GM18498 (cell line): Measurements from ENCODE around the gene ANKRD12.

ENCODE experiments used
- ATAC-seq: cut with Tn5 transposase; IDR thresholded peaks from one replicate; pipeline ENCODE4 v1.9.1; 2021; ENCODE audit warnings: mild to moderate bottlenecking, moderate library complexity; ENCODE audit not compliant: unreplicated experiment

Gene ANKRD12

DNA sequence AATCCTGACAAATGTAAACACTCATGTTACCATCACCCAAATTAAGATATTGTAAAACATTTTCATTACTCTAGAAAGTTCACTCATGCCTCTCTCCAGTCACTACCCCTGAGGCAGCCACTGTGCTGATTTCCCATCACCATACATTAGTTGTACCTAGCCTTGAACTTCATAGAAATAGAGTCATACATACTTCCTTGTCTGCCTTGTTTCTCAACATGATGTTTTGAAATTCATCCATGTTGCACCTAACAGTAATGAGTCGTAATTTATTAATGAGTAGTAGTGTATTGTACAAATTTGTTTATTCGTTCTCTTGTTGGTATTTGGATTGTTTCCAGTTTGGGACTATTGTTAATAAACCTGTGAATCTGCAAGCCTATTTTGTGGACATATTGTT lies 149.0 kb downstream of the ANKRD12 start:
- ATAC-seq, result no peak

DNA sequence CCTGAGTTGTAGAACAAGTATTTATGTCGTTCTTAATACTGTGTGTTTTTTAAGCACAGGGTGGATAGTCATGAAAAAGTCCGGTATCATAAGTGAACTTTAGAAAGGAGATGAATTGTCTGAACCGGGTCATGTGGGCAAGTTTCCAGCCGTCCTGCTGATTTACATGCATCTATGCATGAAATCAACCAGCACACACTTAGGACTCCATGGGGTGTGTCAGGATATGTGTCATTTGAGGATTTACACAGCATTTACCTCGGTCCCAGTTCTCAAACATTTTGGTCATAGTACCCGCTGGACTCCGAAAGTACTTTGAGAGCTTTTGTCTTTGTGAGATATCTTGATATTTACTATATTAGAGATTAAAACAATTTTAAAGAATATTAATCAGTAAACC lies 150.5 kb downstream of the ANKRD12 start:
- ATAC-seq, result no peak

DNA sequence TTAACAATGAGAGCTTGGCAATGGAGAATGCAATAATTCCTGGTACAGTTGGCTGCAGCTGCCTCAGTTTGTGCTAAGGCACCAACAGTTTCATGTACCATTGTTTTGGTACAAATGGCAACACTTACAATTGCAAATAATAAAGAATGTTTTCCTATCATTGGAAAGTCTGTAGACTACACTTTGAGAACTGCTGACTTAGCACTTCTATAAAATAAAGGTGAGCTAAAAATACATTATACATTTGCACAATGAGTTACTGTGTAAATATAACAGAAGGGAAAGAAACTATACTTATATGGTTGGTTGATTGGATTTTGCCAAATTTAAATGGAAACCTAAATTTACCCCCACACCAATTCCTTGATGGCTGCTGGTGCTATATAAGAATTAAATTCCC lies 153.1 kb downstream of the ANKRD12 start:
- no peak for ATAC-seq

DNA sequence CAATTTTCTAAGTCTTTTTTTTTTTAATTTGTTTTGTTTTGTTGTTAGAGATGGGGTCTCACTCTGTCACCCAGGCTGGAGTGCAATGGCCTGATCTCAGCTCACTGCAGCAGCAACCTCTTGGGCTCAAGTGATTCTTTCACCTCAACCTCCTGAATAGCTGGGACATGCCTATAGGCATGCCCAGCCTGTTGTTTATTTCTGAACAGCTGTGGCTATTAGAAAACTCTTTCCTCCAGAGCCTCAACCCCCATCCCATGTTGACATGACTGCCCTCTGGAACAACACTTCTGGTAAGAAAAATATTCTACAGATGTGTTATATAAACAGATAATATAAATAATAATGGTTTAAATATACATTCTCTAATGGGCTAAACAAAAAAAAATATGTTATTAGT lies 153.6 kb downstream of the ANKRD12 start:
- ATAC-seq, result no peak

DNA sequence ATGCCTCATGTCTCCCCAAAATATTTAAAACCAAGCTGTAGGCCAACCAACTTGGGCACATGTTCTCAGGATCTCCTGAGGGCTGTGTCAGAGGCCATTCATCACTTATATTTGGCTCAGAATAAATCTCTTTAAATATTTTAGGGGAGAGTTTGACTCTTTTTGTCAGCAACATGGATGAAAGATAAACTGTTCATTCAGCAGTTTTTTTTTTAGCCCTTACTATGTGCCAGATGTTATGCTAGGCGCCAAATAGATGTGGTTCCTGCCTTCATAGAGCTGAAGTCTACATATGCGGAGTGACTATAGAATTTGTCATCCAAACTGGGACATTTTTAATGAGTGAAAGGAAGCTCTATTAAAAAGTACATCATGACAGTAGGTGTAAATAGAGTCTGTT lies 155.5 kb downstream of the ANKRD12 start:
- no peak for ATAC-seq

DNA sequence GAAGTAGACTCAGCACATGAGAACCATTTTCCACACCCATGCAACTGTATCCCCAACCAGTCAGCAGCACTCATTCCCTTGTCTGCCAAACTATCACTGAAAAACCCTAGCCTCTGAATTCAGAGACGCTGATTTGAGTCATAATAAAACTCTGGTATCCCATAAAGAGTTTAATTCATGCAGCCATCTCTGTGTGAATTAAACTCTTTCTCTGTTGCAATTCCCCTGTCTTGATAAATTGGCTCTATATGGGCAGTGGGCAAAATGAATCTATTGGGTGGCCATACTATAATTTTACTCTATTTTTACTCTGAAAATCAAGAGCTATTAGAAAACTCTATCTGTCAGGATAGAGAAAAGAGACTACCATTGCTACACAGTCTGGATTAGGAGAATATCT lies 157.4 kb downstream of the ANKRD12 start:
- ATAC-seq, result no peak

DNA sequence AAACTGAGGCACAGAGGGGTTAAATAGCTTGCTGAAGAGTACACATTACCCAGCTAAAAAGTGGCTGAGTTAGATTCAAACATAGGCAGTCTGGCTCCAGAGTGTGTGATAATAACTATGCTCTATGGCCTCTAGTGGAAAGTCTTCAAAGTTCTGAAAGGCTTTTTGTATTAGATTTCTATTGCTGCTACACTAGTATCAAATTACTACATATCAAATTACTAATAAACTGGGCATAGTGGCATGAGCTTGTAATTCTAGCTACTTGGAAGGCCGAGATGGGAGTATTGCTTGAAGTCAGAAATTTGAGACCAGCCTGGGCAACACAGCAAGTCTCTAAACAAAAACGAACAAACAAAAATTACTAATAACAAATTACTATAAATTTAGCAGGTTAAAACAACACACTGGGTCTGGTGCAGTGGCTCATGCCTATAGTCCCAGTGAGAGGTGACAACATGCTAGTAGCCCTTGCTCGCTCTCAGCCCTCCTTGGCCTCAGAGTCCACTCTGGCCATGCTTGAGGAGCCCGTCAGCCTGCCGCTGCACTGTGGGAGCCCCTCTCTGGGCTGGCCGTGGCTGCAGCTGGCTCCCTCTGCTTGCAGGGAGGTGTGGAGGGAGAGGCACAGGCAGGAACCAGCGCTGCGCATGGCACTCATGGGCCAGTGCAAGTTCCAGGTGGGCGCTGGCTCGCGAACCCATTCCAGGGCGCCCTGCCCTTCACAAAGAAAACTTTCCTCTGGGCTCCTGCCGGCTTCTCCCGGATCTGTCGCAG lies 159.8 kb downstream of the ANKRD12 start:
- ATAC-seq, result no peak

DNA sequence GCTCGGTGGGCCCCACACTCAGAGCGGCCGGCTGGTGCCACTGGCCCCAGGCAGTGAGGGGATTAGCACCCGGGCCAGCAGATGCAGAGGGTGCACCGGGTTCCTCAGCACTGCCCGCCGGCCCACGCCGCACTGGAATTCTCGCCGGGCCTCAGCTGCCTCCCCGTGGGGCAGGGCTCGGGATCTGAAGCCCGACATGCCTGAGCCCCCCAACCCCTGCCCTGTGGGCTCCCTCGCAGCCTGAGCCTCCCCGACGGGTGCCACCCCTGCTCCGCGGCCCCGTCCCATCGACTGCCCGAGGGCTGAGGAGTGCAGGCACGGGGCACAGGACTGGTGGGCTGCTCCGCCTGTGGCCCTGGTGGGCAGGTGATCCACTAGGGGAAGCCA lies 160.4 kb downstream of the ANKRD12 start:
- ATAC-seq, result no peak

DNA sequence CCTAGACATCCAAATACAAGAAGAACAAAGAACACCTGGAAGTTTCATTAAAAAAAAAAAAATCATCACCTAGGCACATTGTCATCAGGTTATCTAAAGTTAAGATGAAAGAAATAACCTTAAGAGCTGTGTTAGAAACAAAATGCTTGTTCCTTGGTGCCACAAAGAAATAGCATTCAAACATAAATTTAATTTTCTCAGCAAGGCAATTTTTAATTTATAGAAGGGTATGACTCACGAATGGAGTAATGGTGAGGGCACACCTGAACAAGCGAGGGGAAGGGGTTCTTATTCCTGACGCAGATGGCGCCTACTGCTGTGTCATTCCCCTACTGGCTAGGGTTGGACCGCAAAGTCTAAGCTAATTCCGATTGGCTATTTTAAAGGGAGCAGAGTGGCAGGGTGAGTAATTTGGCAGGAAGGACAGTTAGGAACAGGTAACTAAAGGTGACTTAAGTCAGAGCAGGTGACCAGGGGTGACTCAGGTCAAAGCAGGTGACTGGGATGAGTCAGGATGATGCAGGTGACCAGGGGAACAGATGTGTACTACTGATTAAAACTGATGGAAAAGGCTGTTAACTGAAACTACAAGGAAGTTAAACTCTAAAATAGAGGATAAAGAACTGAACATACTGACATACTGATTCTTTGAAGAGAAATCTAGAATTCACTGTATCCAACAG lies 167.9 kb downstream of the ANKRD12 start:
- no peak for ATAC-seq

DNA sequence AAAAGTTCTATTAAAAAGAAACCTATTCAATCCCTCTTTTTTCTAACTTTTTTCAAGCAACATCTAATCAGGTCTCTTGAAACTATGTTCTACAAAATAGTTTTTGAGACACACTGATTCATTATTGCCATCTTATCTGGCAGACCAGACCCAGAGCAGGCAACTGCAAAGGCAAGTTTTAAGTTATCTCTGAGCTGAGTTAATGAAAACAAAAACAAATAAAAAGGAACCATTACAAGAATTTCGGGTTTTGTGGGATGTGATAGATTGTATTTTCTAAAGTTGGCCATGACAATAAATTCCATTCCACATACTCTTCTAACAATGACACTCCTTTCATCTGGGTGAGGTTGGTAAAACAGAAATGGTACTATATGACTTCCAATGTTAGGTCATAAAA lies 182.8 kb downstream of the ANKRD12 start:
- no peak for ATAC-seq

DNA sequence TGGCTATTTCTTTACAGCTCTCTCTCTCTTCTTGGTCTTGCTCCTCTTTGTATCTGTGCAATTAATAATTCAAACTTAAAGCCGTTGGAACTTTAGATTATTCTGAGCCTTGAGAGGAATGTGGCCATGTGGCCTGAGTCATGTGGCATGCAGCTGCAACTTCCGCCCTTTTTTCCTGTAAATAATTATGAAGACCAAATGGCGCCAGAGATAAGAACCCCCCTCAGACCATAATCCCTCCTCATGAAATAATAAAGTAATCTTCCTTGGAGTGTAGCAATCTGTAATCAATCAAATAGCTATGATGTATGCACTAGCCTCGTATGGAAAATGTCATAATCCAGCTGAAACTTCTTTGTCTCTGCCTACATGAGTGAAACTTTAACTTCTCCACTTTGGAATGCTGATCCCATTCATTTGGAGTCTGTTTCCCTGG lies 184.5 kb downstream of the ANKRD12 start:
- ATAC-seq, result no peak

DNA sequence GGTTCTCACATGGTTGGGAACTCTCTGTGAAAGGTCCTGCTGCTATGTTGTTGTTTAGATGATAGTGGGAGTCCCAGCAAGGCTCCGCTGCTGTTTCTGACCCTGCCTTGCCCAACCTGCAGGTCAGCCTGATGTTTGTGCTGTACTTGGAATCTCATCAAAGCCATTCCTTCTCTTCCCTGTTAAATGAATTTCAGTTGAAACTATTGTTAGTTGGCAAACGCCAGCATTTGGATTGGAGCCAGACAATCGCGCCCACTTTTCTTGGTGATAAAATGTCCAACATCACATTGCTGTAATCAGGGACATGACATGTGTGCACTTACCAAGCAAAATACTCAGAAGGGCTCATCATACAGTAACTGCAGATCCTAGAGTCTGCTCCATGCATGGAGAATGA lies 185.2 kb downstream of the ANKRD12 start:
- no peak for ATAC-seq

DNA sequence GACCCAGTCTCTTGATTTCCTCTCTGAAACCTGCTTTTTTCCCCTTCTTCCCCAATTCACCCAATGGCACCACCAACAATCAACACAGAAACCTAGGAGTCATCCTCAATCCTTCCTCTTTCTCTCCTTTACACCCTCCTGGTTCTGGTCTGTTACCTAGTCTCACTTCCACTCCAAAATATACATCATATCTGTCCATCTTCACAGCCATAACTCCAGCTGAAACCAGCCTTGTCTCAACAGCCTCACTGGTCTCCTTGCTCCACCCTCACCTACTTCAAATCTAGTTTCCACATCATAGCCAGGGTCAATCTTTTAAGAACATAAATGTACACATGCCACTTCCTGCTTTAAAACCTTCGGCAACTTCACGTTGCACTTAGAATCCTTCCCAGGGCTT lies 186.2 kb downstream of the ANKRD12 start:
- ATAC-seq, result no peak

DNA sequence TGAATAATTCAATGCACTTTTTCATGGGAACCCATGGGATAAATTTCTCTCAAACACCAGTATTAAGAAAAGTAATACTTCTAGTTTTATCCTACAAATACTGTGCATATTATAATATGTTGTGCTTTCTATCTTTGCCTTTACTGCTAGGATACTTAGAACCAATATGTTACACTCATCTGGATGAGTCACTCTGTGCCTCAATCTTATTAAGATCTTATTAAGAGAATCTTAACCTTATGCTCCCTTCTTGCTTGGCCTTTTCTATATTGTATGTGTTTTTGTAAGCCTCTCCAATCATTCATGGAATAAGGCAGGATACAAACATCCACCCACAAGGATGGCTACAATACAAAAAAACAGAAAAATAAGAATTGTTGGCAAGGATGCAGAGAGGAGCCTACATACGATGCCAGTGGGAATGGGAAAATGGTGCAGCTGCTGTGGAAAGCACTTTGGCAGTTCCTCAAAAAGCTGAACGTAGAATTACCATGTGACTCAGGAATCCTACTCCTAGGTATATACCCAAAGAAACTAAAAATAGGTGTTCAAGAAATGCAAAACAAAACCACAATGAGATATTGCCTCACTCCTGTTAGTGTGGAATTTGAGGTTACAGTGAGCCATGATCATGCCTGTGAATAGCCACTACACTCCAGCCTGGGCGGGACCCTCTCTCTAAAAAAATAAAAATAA lies 187.3 kb downstream of the ANKRD12 start:
- no peak for ATAC-seq

DNA sequence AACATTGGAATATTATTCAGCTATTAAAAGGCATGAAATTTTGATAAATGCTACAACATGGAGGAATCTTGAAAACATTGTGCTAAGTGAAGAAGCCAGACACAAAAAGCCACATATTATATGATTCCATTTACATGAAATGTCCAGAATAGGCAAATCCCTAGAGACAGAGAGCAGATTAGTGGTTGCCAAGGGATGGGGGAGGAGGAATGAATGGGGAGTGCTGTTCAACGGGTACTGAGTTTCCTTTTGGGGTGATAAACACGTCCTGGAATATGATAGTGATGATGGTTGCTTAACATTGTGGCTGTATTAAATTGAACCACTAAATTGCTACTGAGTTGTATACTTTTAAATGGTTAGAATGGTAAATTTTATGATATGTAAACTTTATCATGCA lies 189.1 kb downstream of the ANKRD12 start:
- no peak for ATAC-seq

DNA sequence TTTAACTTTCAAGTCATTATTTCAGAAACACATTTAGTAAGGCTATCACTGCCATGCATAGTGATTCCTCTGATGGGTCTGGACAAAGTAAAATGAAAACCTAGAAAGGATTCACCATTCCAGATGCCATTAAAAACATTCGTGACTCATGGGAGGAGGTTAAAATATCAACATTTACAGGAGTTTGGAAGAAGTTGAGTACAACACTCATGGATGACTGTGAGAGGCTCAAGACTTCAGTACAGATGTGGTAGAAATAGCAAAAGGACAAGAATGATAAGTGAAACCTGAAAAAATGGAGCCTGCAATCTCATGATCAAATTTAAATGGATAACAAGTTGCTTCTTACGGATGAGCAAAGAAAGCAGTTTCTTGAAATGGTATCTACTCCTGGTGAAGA lies 192.2 kb downstream of the ANKRD12 start:
- ATAC-seq, result no peak

DNA sequence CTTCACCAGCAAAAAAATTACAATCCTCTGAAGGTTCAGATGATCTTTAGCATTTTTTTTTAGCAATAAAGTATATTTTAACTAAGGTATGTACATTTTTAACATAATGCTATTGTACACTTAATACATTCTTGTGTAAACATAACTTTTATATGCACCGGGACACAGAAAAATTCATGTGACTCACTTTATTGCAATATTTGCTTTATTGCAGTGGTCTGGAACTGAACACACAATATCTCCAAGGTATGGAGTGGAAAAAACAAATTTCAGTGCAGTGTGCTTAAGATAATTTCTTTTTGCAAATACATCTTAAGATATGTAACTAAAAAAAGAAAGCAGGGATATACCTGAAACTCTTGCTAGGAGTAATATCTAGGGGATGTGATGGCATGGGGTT lies 192.9 kb downstream of the ANKRD12 start:
- ATAC-seq, result no peak

DNA sequence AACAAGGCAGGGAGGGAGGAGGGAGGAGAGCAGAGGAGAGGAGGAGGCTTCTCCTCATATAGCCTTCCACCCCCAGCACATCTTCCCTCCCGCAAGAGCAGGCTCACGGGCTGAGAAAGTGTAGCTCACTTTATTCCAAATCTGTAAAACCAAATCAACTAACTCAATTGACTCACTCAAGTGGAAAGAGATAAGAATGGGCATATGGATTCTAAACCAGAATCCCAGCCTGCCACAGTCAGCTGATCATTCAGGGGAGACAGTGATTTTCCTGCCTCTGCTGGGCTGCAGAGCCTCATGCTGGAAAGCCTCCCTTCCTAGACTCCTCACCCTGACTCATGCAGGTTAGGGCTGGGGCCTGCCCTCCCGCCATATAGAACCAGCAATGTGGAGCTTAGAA lies 193.8 kb downstream of the ANKRD12 start:
- ATAC-seq, result no peak

DNA sequence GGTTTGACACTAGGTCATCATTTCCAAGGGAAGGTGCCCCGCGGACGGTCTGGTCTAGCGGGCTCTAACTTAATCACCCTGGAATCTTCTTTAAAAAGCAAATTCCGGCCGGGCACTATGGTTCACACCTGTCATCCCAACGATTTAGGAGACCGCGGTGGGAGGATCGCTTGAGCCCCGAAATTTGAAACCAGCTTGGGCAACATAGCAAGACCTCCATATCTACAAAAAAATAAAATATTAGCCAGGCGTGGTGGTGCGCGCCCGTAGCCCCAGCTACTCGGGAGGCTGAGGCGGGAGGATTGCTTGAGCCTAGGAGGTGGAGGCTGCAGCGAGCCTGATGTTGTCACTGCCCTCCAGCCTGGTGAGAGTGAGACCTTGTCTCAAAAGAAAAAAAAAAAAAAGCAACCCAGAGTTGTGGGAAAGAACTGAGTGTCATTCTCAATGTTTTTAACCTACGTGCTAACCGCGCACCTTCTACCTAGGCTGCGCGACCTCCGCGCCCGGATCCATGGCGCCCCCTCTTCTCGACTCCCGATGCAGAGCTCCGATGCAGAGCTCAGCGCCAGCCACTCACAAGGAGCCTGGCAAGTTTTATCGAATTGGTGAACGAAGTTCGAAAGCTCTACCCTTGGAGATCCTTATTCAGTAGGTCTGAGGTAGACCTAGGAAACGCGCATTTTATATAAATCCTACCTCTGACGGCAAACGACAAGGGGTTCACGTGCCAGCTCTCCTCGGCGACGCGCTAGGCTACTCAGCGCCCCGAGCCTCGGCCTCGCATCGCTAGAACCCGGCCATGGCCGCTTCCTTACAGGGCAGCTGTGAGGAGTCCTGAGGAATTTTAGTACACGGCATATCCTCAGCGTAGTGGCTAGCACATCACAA lies 197.1 kb downstream of the ANKRD12 start:
- peak; percentile 41 for ATAC-seq

DNA sequence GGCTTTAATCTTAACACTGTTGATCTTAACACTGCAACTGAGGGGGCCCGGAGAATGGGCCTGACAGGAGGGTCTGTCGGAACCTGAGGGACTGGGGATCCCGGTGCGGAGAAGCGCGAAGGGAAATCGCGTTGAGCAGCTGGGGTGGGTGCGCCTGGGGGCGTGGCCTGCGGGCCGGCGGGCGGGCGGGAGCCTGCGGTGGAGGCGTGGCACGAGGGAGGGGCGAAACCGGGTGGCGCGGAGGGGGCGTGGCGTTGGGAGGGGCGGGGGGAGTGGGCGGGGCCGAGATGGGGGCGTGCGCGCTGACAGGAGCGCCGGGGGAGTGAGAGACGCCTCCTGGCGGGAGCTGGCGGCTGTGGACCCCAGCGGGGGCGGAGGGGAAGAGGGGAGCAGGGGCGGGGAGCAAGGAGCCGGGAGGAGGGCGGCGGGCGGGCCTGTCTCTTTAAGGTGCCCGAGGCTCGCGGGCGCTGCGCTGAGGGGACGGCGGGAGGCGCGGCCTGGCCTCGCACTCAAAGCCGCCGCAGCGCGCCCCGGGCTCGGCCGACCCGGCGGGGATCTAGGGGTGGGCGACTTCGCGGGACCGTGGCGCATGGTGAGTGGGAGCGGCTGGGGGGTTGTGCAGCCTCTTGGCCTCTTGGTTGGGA lies 197.9 kb downstream of the ANKRD12 start, which contains the start of gene TWSG1:
Gene TWSG1, plus strand, starts transcription at position 445 of the 644 bp plus-strand sequence. CDS start 2,457 bp downstream, outside the sequence.
- ATAC-seq, result peak; percentile 86
